A673 (cell line): ENCODE results near the gene UBR4.

Experiments used
- EZH2 ChIP-seq: fragments of 200-600 bp; sonication (generic); IDR thresholded peaks from 2 replicates; pipeline ENCODE4 v1.6.1; 2017; ENCODE audit warnings: borderline replicate concordance, low read depth, mild to moderate bottlenecking, mixed read lengths, antibody characterized with exemption, low read length; ENCODE audit not compliant: poor library complexity, severe bottlenecking
- TF ChIP-seq, protein P1 (sequence below): fragments of 300-800, 200-600 bp; sonication (generic); conservative IDR thresholded peaks from 2 replicates; pipeline ENCODE4 v1.5.1; 2017; ENCODE audit warnings: low read depth, mild to moderate bottlenecking, antibody characterized with exemption, low read length, moderate library complexity, mixed read lengths

DNA sequence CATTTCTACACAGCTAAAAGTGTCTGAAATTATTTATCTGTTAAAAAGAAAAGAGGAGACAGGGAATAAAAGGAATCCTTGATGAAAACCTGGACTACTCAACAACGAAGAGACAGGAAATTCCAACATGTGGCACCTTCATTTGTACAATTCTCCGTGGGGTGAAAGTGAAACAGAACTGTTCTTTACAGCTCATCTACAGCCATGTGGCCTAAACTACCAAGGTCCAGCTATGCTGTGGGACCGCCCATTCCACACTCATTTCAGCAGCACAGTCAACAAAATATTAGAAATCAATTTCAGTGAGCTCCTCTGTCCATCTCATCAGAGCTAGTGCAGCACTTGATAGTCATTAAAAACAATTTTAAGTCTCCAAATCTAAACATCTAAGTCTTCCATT, 44.0 kb downstream of the UBR4 start:
- TF ChIP-seq, protein P1, sequence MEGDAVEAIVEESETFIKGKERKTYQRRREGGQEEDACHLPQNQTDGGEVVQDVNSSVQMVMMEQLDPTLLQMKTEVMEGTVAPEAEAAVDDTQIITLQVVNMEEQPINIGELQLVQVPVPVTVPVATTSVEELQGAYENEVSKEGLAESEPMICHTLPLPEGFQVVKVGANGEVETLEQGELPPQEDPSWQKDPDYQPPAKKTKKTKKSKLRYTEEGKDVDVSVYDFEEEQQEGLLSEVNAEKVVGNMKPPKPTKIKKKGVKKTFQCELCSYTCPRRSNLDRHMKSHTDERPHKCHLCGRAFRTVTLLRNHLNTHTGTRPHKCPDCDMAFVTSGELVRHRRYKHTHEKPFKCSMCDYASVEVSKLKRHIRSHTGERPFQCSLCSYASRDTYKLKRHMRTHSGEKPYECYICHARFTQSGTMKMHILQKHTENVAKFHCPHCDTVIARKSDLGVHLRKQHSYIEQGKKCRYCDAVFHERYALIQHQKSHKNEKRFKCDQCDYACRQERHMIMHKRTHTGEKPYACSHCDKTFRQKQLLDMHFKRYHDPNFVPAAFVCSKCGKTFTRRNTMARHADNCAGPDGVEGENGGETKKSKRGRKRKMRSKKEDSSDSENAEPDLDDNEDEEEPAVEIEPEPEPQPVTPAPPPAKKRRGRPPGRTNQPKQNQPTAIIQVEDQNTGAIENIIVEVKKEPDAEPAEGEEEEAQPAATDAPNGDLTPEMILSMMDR: no peak
- no peak for TF ChIP-seq EZH2
